Measurements from ENCODE around the gene DNPH1. TPM values are rescaled to one million over a fixed set of nuclear protein-coding genes. Genes with fewer than 3 reads are reported as not detected.

Gene DNPH1
- 50.3 and 74.5 TPM in 2 replicates for total RNA-seq (2014; rRNA removed; shearing (Covaris generic))

GRCh38 chr6:43228951-43229802 lies at the start of gene DNPH1:
DNPH1 (minus strand) TSS chr6:43229481; CDS start chr6:43229456, 25 bp downstream.
- DNase-seq (ENCODE audit: low read depth) = peak; percentile 59

GRCh38 chr6:43278524-43279078 lies 49.3 kb upstream of the DNPH1 start:
- no peak for DNase-seq (ENCODE audit: low read depth)

DNA sequence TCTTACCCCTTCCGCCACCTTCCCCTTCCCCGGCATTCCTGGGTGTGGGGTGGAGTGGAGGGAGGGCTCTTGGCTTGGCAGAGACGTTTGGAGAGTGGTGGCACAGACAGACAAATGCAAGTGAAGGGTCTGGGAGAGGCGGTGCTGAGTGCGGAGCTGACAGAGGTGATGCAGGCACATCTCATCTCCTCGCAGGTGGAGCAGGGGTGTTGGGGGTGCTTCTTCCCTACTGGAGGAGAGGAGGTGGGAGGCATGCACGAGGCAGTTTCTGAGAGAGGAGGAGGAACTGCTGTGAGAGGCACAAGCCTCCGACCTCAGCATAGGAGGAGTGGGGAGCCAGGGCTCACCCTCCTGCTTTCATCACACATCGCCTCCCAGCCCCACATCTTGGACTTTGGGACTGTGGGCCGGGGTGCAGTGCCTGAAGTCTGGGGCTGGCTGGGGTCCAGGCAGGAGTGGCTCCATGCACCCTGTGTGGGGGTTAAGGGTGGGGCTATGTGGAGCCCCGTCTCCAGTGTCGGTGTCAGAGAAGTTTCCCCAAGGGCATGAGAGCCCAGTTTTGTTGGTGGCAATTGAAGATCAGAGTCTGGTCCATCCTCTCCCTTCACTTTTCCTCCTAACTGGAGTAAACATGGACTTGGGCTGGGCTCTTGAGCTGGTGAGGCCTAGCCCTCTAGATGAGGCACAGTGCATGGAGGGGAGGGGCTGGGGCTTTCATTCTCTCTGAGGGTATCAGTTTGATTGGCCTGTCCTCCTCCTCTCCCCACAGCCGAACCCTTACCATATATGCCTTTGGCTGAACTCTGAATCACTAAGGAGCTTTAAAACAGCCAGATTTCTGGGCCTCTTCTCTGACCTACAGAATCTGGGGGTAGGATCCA lies 48.6 kb upstream of the DNPH1 start:
- no peak for DNase-seq (ENCODE audit: low read depth)

GRCh38 chr6:43277306-43277642 lies 48.0 kb upstream of the DNPH1 start:
- no peak for DNase-seq (ENCODE audit: low read depth)

DNA sequence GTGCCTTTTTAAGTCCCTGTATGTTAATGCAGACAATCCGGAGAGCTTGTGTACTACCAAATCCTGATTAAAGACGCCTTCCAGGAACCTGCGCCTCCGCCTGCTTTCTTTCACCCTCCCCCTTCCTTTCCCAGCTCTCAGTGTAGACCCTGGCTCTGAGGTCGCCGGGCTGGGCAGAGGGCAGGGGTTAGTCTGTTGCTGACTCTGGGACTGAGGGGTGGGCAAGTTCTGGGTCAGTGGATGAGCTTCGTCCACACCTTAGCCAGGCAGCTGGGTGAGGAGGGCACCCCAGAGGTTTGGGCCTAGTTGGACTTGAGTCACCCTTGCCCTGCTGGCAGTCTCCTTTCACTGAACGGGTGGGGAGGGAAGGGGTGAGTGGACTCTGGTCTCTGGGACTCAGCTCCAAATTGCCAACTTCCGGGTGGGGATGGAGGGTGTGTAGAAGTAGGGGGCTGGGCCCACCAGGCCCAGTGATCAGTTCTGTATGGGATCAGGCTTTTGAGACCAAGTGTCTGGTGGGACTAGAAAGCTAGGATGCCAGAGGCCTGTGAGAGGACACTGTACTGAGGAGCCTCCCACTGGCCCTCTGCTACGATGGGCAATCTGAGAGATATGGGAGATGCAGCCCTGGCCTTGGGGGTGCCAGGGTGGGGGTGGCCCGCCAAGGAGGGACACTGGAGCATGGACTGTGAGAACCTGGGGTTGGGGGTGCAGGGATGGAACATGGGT lies 47.5 kb upstream of the DNPH1 start:
- no peak for DNase-seq (ENCODE audit: low read depth)

DNA sequence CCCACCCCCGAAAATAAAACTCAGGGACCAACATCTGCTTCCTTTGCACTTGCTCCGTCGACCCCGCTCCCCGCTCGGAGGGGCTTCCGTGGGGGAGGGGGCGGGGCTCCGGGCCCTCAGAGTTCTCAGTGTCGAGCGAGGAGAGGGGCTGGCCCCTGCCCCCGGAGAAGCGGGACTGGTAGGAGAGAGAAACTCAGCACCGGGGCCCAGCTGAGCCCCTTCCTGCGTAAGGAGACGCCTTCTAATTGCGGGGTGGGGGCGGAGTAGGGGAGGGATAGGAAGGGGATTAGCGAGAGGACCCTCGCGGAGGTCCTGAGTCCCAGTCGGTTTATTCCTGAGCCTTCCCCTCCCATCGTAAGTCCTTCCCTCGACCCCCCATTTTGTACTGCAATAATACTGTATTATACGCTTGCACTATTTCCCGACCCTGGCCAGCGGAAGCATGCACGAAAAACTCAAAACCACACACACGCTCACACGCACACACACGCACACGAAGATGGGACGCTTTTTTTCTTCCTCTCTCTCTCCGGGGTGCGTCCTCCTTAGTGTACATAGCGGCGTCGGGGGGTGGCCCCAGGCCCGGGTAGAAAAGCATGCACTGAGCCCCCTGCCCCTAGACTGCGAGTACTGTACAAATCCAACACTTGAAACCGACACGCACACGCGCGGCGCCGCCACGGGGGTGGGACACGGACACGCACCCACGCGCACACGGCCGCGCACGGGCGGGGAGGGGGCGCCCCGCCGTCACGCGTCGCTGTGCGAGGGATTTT lies 46.7 kb upstream of the DNPH1 start:
- DNase-seq (ENCODE audit: low read depth) = no peak

DNA sequence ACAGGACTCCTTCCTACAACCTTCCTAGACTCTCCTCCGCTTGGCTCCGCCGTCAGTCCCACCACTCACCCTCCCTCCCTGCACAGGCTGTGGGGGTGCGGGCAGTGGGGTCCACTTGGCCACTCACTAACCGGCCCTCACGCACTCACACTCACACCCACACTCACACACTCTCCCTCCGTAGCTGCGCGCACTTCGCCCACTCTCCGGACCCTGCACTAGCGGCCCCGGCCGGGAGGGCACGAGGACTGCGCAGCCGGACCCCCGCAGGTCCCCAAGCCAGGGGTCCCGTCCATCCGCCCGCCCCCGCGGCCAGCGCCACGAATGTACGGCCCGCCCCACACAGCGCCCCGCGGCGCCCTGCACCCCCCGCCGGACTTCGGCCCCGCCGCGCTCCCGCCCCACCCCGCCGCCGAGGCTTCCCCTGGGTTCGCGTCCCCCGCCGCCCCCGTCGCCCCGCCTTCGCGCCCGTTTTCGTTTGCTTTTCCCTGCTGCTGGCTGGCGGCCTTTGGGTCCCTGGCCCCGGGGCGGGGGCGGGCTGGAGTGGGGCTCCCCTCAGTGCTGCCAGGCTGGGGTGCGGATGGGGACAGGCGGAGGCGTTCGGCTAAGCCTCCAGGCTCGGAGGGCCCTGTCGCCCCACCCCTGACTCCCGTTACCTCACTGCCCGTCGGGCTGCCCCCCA lies 45.8 kb upstream of the DNPH1 start:
- no peak for DNase-seq (ENCODE audit: low read depth)

GRCh38 chr6:43274127-43274915 lies 45.0 kb upstream of the DNPH1 start:
- no peak for DNase-seq (ENCODE audit: low read depth)

DNA sequence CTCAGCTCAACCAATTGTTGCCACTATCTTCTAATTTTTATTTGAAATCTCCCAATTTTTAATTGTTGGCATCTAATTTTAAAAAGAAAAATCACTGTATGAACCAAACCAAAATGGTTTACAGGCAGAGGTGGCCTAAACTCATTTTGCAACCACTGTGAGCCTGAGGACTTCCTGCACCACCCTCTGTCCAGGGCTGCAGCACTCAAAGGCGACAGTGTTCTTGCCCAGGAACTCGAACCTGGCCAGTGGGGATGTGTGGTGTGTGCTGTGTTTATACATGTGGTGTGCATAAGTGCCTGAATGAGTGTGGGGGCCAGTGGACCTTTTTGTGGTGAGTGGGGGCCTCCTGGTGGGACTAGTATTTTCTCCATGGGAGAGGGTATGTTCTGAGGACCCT lies 44.4 kb upstream of the DNPH1 start:
- no peak for DNase-seq (ENCODE audit: low read depth)

- DNase-seq (ENCODE audit: low read depth) = no peak
Measured at GRCh38 chr6:43271944-43272343, 42.7 kb upstream of the DNPH1 start.

GRCh38 chr6:43271103-43271815 lies 42.0 kb upstream of the DNPH1 start:
- DNase-seq (ENCODE audit: low read depth) = no peak

DNA sequence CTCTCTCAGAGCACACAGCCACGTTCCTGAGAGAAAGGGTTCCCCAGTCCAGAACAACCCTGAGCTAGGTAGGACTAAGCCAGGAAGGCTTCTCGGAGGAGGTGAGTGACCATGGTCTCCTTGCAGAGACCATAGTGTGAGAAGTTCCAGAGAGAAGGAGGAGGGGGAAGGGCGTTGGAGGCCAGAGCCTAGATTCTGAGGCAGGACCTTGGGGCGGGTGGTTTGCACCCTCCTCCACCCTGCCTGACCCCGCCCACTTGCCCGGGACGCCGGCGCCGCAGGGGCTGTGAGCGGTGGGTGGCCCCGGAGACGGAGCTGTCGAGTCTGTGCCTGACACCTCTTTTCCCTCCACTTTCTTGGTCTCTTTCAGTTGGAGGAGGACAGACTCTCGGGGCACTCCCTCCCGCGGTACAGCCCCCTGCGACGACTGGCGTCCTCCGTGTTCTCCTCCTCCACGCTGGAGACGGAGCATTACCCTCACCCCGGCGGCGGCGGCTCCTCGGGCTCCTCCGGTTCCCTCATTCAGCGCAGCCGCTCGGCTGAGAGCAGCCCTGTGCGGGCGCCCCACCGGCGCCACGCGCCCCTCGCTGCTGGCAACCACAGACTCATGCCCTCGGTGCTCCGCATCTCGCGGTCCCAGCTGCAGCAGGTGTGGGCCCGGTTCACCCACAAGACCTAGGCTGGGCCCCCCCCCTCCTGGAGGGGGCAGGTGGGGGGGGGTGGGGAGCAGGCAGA lies 40.2 kb upstream of the DNPH1 start:
- DNase-seq (ENCODE audit: low read depth) = no peak

GRCh38 chr6:43268782-43269272 lies 39.5 kb upstream of the DNPH1 start:
- DNase-seq (ENCODE audit: low read depth) = no peak

DNA sequence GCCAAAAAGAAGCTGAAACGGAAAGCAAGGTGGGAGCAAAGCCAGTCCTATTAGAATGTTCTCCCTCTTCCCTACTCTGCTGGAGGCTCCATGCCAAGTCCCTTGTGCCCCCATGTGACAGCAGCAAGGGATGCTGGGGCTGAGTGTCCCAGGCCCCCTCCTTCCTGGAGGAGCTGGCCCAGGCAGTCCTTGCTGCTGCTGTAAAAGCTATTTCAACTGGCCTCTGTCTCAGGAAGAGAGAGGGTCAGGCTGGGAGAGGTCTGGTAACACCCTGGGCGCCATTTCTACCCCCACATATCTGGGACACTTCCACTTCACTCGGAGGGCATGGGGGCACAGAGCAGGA lies 39.0 kb upstream of the DNPH1 start:
- no peak for DNase-seq (ENCODE audit: low read depth)

DNA sequence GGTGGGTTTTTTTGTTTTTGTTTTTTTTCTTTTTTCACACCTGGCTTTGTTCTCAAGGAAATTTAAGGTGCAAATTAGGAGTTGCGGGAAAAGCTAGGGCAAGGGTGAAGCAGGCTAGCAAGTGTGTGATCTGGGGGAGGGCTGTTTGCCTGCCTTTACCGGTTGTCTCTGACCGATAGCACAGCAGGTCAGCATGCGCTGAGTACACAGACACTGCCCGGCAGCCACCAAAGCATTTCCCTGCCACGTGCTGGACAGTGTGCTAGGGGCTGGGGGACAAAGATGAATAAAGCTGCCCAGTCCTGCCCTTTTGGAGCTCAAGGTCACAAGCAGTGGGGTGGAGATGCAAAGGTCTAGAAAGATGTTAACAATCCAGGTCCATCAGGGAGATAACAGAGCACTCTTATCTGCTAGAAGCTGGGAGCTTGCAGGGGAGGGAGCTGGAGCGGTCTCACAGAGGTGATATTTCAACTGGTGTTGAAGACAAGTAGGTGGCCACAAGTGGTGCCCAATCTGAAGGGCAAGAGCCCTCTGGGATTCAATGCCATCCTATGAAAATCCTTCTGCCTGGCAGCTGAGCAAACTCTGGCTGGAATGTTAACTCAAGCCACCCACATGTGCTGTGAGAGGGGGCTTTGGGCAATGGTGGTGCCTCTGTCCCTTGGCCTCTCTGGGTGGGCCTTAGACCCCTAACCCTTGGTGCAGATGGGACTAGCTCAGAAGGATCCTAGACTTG lies 38.5 kb upstream of the DNPH1 start:
- no peak for DNase-seq (ENCODE audit: low read depth)

- DNase-seq (ENCODE audit: low read depth) = no peak
Measured at GRCh38 chr6:43265564-43265963, 36.3 kb upstream of the DNPH1 start.

DNA sequence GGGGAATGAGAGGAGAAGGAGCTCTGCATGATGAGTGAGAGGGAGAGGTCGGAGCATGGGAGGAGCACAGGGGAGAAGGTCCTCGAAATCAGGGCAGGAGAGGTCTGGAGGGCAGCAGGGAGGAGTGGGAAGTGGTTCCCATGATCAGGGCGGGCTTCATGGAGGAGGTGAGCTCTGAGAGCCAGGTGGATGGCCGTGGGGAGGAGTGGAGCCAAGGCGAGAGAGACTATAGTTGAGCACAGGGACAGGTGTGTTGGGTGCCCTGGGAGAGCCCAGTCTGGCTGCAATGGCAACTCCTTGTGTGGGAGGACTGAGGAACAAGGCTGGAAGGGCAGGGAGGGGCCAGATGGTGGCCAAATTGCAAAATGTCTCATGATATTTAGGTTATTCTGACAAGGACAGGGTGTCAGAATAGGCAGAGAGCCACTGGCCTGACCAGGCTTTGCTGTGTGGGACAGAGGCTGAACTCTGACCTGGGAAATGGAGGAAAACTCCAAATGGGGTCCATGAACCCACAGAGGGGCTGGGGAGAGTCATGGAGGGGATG lies 35.4 kb upstream of the DNPH1 start:
- DNase-seq (ENCODE audit: low read depth) = no peak
